ENCODE results near the gene ZNF777.
A peak's percentile ranks its signal among the peaks of the same experiment; 100 is the strongest.
"Not testable (repeated sequence)": the region's sequence is repeated elsewhere in the genome, so short reads cannot be mapped to it uniquely, and the experiment has no call there.

ZNF777 gene

DNA sequence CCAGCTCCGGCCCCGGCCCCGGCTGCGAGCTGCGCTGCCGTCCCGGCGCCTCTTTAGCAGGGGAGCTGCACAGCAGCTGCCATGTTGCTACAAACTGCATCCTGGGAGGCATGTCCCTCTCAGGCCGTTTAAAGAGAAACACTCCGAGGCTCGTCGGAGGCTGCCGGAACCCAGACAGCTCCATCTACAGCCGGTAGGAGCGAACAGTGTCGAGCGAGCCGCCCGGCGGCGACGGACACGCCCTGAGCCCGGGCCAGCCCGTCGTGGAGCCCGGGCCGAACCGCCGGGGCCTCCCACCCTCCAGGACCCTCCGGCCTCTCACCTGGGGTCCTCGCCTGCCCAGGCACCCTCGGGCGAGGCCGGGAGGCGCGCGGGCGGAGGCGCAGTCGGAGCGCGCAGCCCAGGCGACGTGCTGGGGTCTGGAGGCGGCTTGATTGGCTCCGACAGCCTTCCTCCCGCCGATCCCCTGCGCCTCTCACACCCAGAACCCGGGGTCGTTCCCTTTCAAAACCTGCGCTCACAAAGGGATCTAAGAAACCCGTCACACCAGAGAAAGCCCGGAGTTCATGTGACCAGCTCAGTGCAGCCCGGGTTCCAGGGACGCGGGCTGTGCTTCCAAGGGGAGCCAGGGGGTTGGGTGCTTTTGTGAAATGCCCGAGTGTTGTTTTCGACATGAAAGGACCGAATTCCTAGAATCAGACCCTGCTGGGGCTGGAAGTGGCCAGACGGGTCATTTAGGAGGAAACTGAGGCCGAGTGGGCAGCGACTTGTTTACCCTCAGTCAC is at the start of gene ZNF777:
Gene ZNF777, minus strand, starts transcription at position 570 of the 785 bp plus-strand sequence. CDS start 5,040 bp downstream, outside the sequence.
- DNase-seq = peak; percentile 93

DNA sequence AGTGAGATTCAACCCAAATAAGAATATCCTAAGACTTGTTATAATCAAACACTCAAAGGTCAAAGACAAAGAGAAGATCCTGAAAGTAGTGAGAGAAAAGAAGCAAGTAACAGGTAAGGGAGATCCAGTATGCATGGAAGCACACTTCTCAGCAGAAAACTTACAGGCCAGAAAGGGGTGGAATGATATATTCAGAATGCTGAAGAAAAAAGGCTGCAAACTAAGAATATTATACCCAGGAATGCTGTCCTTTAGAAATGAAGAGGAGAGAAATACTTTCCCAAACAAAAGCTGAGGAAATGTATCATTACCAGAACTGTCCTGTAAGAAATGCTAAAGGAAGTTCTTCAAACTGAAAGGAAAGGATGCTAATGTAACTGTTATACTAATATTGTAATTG is 49.4 kb upstream of the ZNF777 start:
- no peak for DNase-seq

DNA sequence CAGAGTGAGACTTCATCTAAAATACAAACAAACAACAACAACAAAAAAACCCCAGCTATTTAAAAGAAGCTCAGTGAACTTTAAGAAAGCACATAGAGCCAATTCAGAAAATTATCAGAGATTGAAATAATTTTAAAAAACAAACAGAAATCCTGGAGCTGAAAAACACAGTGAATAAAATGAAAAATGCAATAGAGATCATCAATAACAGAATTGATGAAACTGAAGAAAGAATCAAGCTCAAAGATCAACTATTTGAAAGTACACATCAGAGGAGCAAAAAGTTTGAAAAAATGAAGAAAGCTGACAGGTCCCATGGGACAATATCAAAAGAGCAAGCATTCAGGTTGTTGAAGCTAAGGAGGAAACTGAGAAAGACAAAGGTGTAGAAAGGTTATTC is 48.9 kb upstream of the ZNF777 start:
- DNase-seq = no peak

DNA sequence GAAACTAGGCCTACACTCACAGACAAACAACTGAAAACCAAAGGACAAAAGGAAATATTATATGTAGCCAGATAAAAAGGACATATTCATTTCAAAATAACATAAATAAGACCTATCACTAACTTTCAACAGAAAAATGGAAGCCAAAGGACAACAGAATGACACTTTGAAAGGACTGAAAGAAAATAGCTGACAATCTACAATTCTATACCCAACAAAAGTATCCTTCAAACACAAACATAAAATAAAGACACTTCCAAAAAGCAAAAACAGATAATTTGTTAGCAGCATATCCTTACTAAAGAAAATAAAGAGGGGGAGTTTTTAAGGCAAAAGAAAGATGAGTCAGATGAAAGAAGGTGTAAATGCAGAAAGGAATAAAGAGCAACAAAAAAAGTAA is 44.7 kb upstream of the ZNF777 start:
- no peak for DNase-seq

DNA sequence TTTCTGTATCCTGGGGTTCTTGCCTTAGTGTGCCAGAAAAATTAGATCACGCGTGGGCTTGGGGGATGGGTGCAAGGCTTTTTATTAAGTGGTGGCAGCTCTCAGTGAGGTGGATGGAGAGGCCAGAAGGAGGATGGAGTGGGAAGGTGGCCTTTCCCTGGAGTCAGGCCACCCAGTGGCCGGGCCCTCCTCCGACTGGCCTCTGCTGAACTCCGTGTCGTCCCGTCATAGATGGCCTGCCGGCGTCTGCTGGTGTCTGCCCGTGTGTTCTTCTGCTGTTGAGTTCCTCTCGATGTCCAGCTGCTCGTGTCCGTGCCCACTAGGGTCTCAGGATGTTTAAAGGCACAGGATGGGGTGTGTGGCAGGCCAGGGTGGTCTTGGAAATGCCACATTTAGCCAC is 40.8 kb upstream of the ZNF777 start:
- DNase-seq = no peak

DNA sequence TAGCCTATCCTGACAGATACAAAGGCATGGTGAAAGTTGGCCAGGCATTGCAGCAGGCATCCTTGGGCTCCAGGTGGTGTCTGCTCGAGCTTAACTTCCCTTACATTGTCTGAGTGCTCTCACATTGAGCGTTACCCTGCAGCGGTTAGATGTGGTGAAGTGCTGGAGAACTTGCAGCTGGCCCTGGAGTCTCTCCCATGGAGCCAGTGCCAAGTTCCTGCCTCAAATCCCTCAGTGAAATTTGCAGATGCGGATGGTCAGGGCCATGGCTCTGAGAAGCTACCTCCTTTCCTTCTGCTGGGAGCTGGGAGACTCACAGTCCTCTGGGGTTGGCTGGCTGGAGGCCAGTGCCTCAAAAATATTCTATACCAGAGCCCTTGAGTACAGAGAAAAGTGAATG is 40.0 kb upstream of the ZNF777 start:
- no peak for DNase-seq

DNA sequence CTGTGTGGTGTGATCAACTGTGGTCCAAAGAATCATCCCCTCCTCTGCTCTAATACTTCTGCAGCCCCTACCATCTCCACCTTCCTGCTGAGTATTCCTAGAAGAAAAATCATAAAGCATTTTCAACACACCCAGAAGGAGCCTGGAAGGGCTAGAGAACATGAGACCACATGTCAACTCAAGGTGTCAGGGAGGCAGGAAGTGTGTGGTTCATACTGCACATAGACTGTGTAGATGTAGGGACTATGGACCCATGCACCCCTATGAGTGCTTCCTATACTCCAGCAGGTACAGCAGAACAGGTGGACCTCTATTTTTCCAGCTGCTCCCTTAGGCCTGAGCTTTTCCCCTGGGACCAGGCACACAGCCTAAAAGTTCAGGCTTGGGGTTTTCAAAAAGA is 39.3 kb upstream of the ZNF777 start:
- DNase-seq = no peak

DNA sequence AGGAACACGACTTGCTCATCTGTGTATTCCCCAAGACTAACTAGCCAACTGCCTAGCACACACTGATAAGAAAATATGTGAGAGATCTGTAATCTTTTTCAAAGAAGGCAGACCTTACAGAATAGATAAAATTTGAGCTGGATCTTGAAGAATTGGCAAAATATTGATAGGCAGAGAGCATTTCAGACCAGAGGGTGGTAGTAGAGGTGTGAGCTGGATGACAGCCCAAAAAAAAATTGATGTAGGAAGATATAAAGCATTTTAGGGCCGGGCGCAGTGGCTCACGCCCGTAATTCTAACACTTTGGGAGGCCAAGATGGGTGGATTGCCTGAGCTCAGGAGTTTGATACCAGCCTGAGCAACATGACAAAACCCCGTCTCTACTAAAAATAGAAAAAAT is 37.9 kb upstream of the ZNF777 start:
- no peak for DNase-seq

DNA sequence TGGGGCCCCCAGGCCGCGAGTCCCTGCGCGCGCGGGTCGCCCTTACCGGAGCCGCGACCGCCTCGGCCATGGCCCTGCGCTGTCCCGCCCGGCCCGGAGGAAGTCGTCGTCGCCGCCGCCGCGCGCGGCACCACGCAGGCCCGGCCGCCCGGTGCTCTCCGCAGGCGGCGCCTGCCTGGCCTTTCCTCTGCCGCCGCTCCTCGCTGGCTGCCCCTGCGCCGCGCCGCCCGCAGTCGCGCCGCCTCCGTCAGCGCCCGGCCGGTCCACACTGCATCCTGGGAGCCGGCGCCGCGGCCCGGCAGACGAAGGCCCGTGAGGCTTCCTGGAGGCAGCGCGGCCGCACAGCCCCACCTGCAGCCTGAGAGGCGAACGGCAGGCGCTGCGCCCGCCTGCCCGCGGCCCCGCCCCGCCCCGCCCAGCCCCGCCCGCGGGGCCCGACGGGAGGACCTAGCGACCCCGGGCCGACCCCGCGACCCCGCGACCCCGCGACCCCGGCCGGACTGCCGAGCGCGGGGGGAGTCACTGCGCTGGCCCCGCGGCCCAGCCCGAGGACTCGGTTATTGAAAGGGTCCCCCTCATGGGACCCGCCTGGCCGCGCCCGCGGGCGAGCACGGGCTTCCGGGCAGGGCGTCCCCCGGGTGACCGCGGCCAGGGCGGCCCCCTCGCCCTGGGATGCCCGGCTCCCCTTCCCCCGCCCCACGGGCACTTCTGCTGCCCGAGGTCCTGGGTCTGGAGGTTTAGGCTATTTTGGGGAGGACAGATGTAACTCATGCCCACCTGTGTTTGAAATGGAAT is 36.8 kb upstream of the ZNF777 start, which contains the start of gene ZNF746:
Gene ZNF746, minus strand, starts transcription at position 343 of the 795 bp plus-strand sequence. Its CDS starts 273 bp downstream, at position 70.
- DNase-seq = peak; percentile 94

DNA sequence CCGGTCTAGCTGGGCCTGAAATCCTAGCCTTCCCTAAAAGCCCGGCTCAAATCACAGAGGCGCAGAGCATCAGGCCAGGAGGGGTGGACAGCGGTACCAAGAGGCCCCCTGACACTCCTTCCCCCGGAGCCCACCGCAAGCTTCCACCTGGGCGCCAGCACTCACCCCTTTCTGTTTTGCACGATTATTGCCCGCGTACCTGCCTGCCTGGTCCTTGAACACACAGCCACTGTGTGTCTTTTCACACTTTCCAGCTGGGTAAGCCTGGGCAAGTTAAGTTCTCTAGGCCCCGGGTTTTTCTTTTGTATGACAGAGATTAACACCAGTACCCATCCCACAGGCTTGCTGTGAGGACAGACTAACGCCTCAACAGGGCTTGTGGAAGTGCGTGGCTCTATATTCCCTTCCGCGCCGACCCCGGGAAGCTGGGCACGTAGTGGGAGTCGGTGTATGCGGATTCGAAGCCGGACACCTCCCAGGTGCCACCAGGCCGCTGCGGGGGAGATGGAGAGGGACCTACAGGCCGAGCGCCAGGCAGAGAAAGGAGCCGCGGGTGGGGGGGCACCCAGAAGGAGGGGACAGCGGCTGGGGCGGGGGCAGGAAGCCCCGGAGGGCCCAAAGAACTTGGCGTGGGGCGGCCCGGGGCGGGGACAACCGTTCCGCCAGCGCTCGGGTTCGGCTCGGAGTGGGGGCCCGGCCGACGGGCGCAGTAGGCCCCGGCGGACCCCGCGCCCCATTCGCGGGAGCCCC is 36.0 kb upstream of the ZNF777 start:
- peak; percentile 85 for DNase-seq

DNA sequence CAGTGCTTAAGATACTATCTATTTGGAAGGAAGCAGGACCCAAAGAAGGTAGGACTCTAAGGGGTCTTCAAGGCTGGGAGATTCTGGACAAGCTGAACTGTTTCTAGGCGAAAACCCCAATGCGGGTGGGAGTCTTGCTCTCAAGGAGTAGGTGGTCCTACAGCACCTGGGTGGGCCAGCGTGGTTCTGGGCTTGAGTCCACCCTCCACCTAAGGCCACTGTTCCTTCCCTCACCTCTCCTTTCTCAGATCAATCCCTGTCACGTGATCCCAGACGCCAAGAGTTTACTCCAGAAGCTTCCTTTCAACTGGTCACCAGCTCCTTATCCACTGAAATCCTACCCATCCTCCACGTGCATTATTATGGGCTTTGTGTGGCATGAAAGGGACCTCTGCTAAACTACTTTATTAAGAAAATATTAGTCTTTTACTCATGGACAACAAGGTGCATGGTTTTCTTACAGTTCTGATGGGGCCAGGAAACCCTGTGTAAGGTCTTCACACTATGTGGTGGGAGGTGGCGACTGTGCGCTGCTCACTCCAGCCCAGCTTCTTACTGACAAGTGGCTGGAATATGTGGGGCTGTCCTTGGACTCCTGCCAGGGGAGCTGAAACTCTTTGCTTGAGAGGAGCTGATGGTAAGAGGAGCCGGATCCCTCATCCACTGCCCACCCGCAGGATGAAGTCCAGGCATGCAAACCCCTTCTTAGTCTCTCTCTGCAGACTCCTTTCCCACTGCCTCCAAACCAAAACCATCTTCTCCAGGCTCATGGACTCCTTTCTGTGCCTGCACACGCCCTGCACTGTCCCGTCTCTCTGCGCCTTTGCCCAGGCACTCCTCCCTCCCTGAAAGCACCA is 35.2 kb upstream of the ZNF777 start:
- DNase-seq = no peak

DNA sequence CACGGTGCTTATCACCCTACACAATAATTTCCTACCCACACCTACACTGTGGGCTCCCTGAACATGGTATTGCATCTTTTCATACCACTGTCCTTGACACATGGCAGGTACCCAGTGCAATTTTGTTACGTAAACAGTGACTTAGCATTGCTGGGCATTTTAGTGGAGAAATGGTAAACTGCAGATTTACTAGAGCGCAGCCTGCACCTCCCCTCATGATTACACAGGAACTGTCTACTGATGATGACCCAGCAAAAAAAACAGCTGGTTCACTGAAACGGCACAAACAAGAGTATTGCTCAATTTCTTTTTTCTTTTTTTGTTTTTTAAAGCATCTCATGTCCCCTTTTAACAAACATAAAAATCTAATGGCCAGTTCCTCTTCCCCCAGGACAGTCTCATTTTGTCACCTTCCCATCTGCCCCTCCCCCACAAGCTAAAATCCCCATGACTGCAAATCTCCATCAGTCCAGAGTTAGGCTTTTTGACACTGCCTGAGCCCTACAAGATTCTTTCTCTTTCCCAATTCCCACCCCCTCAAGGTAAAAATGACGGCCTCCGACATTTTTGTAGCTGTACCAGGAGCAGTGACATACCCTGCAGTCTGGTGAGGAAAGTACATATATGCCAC is 34.0 kb upstream of the ZNF777 start:
- no peak for DNase-seq

DNA sequence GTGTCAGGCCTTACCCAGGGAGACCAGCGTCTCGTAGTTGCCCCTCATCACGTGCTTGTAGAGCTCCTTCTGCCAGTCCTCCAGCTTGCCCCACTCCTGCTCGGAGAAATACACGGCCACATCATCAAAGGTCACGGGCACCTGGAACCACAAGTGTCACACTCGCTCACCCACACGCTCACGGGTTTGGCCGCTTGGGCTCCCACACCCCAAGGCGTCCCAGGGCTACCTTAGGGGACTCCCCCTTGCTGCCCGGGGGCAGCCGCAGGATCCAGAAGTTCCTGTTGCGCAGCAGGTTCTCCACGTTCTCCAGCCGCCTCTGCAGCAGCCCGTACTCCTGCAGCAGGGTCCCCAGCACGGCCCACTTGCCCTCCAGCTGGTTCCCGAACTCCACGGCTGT is 33.1 kb upstream of the ZNF777 start:
- not testable (repeated sequence) for DNase-seq

DNA sequence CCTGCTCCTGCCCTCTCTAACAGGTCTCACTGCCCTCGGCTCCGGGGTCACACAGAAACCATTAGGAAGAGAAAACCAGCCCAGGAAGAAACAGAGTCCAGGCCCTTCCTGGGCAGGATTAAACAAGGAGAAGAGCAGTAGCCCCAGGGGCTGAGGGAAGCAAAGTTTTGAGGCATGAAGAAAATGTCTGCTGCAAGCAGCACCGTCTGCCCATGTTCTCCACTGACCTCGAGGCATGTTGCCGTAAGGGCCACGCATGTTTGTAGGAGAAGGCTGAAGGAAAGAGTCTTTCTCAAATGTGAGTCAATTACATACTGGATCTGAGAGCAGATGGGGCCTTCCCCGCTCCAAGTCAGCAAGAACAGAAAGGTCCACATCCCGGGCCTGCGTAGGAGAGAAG is 32.5 kb upstream of the ZNF777 start:
- no peak for DNase-seq

DNA sequence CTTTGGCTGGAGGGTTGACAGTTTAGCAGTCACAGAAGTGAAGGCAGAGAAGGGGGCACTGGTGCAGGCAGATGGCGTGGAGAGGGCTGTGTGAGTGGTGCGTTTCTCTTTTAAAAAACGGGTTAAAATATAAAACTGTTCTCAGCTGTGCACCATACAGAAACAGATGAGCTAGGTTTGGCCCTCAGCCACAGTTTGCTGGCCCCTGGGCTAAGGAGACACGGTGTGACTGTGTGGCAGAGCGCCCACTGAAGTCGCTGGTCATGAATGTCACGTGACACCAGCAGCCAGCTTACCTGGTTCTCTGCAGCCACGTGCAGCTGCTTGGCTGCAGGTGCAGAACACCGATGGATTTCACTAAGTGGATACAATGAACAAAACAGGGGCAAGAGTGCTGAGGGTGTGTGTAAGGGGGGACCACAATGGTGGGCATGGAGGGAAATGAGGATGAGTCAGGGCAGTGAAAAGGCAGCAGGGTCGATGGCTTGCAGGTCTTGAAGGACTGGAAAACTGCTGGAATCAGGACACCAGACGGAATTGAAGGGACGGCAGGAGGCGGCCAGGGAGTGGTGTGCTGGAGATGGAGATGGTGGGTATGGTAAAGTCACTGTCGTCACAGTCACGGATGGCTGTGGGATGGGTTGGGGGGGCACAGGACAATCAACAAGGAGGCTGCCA is 29.4 kb upstream of the ZNF777 start:
- no peak for DNase-seq

DNA sequence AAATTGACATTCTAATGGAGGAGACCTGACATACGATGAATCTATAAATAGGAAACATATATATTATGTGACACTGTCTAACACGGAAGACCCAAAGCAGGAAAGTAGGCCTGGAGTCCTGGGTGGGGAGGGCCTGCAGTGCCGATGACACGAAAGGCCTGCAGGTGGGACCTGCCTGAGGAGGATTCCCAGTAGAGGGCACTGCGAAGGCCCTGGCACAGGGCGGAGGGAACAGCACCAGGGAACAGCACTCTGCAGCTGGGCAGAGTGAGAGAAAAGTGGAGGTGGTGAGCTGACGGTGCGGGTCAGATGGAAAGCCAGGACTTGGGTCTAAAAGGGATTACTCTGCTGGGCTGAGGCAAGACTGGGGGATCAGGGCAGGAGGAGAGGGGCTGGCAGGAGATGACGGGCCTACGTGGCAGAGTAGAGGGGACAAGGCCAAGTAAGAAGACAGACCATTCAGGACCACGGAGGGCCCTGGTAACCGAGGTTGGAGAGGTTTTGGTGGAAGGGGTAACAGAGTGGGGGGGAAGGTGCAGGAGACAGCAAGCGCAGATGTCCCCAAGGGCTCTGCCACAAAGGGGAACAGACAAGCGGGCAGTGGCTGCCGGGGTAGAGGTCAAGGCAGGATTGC is 28.6 kb upstream of the ZNF777 start:
- no peak for DNase-seq

DNA sequence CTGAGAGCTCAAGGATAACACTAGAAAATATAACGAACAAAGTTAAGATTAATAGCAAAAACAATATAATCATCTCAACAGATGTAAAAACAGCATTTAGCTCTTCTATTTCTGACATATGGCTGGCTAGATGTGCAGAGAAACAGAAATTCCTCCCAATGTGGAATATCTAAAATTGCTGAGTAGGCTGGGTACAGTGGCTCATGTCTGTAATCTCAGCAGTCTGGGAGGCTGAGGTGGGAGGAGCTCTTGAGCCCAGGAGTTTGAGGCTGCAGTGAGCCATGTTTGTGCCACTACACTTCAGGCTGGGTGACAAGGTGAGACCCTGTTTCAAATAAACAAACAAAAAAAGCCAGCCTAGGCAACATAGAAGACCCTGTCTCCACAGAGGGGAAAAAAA is 18.7 kb upstream of the ZNF777 start:
- DNase-seq = no peak

DNA sequence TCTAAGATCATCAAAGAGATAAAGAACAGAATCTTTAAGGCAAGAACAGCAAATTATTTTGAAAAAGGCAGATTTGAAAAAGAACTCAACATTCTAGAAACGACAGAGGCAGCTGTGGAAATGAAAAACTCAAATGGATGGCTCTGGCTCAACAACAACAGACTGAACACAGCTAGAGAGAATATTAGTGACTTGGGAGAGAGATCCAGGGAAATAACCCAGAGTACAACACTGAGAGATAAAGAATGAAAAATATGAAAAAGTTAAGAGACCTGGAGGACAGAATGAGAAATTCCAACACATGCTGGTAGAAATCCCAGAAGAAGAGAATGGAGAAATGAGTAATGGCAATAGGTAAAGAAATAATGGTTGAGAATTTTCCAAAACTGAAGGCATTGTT is 17.9 kb upstream of the ZNF777 start:
- no peak for DNase-seq

DNA sequence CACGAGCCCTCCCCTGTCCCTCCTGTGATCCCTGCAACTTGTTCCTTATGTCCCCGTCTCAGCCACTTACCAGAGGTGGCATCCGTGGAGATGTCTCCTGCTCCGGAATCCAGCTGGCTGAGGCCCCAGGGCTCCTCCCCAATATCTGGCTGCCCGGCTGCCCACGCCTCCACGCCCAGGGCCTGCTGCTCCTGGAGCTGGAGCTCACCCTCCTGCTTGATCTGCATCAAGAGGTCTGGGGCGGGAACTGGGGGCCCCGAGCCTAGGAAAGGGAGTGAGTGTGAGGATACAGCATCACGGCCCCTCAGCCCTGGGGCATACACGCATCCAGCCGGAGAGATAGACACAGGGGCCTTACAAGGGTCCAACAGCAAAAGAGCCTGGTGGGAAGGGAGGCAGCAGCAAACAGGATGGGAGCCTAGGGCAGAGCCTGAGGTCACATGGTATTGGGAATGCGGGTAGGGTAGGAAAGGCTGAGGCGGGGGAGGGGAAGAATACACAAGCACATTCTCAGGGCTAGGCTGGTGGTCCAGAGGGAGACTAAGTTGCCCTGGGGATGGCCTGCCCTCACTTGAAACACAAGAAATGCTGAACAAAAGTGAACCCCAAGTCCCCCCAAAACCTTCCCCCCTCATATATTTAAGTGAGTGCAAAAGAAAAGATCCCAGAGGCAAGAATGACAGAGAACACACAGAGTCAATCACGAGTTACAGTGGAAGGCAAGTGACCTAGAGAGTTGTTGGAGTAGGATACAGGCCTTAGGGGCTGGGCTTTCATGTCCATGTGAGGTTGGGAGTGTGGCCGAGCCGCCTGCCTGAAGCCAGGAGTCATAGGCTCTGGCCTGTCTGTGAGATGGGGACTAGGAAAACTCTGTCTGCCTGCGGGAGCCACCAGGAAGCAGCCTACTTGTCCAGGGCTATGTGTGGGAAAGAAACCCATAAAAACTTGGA is 16.9 kb upstream of the ZNF777 start:
- no peak for DNase-seq

DNA sequence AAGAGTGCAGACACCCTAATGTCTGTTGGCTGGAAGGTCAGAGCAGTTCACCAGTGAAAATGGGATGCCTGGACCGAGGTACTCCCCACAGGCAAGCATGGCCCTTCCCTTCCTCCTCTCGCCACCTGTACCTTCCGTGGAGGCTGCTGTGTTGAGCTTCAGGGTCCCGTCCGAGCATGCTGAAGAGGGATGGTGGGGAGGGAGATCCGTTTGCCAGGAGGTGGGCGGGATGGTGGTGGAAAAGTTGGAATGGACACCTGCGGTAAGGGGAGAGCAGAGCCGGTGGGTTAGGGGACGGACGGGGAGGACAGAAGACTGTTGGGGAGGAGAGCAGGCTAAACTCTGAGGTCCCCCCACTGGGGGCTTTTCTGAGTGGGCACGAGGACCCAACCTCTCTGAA is 15.9 kb upstream of the ZNF777 start:
- no peak for DNase-seq

All from activated effector memory CD4-positive, alpha-beta T cell treated with anti-CD3 and anti-CD28 coated beads, Interleukin-2, amount 50 U/mL, for 16 hours (primary cell).